Measurements from ENCODE around the gene ERFL. TPM values are rescaled to one million over a fixed set of nuclear protein-coding genes. Genes with fewer than 3 reads are reported as not detected.

The ERFL gene
- total RNA-seq, 1 donor from 2014 or later: 0.67 TPM

GRCh38 chr19:41920882-41921576 lies 7.2 kb downstream of the ERFL start:
- DNase-seq (ENCODE audit: low spot score in 2 of 2, unreplicated experiment in 2 of 2): no peak
- Mint-ChIP-seq H3K4me1 (no peaks in the 10 kb centered on the region), H3K27me3 (ENCODE audit: low read depth) (peaks cover 21% of the 10 kb centered on the region), H3K27ac (no peak overlapping the region), H3K36me3 (no peaks in the 10 kb centered on the region), H3K4me3 (no peak overlapping the region), H3K9me3 (no peaks in the 10 kb centered on the region)
- TF ChIP-seq CTCF (IDR thresholded peaks at IDR 0.05; ENCODE audit: unreplicated experiment): no peak

GRCh38 chr19:41919948-41920712 lies 8.1 kb downstream of the ERFL start:
- Mint-ChIP-seq H3K27ac (no peak overlapping the region), H3K4me3 (no peak overlapping the region), H3K36me3 (no peaks in the 10 kb centered on the region), H3K4me1 (no peaks in the 10 kb centered on the region), H3K9me3 (no peaks in the 10 kb centered on the region), H3K27me3 (ENCODE audit: low read depth) (peaks cover 21% of the 10 kb centered on the region)
- TF ChIP-seq CTCF (IDR thresholded peaks at IDR 0.05; ENCODE audit: unreplicated experiment): no peak
- DNase-seq (ENCODE audit: low spot score in 2 of 2, unreplicated experiment in 2 of 2): no peak

GRCh38 chr19:41918653-41919244 lies 9.5 kb downstream of the ERFL start:
- H3K4me1 Mint-ChIP-seq: no peaks in the 10 kb centered on the region

GRCh38 chr19:41918095-41918494 lies 10.2 kb downstream of the ERFL start:
- no peaks in the 10 kb centered on the region for H3K36me3 Mint-ChIP-seq
- H3K4me3 Mint-ChIP-seq: no peak overlapping the region
- TF ChIP-seq CTCF (IDR thresholded peaks at IDR 0.05; ENCODE audit: unreplicated experiment): no peak
- H3K9me3 Mint-ChIP-seq: no peaks in the 10 kb centered on the region
- no peak for DNase-seq (ENCODE audit: low spot score in 2 of 2, unreplicated experiment in 2 of 2)
- no peak overlapping the region for H3K27ac Mint-ChIP-seq
- no peaks in the 10 kb centered on the region for H3K4me1 Mint-ChIP-seq
- H3K27me3 Mint-ChIP-seq (ENCODE audit: low read depth): peaks cover 33% of the 10 kb centered on the region

More at GRCh38 chr19:41918653-41919244, 9.5 kb downstream of the ERFL start:
- TF ChIP-seq CTCF (IDR thresholded peaks at IDR 0.05; ENCODE audit: unreplicated experiment): no peak
- Mint-ChIP-seq H3K27me3 (ENCODE audit: low read depth) (peaks cover 31% of the 10 kb centered on the region), H3K36me3 (no peaks in the 10 kb centered on the region), H3K4me3 (no peak overlapping the region), H3K27ac (no peak overlapping the region), H3K9me3 (no peaks in the 10 kb centered on the region)
- DNase-seq (ENCODE audit: low spot score in 2 of 2, unreplicated experiment in 2 of 2): no peak

GRCh38 chr19:41917676-41918075 lies 10.6 kb downstream of the ERFL start:
- Mint-ChIP-seq H3K4me3 (no peak overlapping the region), H3K27ac (no peak overlapping the region), H3K9me3 (no peaks in the 10 kb centered on the region), H3K4me1 (no peaks in the 10 kb centered on the region), H3K36me3 (no peaks in the 10 kb centered on the region), H3K27me3 (ENCODE audit: low read depth) (peaks cover 33% of the 10 kb centered on the region)
- TF ChIP-seq CTCF (IDR thresholded peaks at IDR 0.05; ENCODE audit: unreplicated experiment): no peak
- no peak for DNase-seq (ENCODE audit: low spot score in 2 of 2, unreplicated experiment in 2 of 2)

Measured in mesothelial cell of epicardium (in vitro differentiated cells).